GM21576 (cell line): ENCODE data around the gene RAD51B.
"Not testable (repeated sequence)": the region's sequence is repeated elsewhere in the genome, so short reads cannot be mapped to it uniquely, and the experiment has no call there.

Experiments
- ATAC-seq: cut with Tn5 transposase; IDR thresholded peaks from one replicate; pipeline ENCODE4 v1.9.1; 2021; ENCODE audit warnings: mild to moderate bottlenecking, moderate library complexity; ENCODE audit not compliant: unreplicated experiment

The RAD51B gene

DNA sequence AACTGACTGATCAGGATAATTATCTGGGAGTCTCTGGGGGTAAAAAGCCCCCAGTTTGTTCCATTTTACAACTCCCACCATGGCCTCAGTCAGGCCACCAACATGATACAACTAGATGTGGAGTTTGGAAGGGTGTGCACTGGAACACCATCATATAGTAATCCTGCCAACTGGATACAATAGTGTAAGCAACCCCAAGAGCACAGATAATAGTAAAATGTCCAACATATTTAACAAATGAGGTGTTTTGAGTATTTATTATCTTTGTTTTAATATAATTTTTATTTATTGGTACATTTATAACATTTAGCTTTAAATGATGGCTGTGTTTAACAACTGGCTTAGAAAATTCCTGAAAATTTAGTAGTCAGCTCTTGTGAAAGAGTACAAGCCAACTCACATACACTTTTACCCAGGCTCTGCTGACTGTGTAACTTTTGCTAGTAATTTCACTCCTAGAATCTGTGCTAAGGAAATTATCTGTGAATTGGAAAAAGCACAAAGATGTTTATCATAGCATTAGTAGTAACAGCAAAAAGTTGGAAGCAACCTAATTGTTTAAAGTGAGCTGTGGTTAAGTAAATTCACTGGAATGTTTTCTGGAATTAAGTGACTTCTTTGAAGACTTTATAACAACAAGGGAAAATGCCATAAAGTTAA is 196.8 kb downstream of the RAD51B start:
- ATAC-seq: no peak

DNA sequence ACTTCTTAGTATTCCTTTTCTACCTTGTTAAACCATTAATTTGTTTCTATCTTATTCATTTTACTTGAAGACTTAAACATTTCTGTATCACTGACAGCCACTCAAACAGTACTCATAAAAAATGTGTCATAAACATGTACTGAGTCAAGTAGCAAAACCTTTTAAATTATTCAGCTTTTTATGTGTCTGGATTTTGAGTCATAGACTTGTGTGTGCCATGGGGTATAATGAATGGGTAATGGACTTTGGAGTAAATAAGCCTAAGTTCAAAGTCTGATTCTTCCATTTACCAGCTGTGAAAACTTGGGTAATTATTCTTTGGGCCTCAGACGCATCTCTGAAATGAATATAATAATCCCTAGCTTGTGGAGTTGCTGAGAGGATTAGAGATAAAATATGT is 199.0 kb downstream of the RAD51B start:
- no peak for ATAC-seq

DNA sequence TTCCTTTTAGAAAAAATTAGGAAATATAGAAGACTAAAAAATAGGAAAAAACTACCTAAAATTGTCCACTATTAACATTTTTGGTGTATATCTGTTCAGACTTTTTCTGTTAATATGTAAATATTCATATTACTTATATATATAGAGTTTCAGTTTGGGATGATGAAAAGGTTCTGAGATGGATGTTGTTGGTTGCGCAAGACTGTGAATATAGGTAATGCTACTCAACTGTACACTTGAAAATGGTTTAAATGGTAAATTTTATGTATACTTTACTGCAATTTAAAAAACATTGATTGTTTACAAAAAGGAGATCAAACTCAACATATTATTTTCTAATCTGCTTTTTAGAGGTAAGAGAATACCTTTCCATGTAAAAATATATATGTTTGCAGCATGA is 200.9 kb downstream of the RAD51B start:
- ATAC-seq: no peak

DNA sequence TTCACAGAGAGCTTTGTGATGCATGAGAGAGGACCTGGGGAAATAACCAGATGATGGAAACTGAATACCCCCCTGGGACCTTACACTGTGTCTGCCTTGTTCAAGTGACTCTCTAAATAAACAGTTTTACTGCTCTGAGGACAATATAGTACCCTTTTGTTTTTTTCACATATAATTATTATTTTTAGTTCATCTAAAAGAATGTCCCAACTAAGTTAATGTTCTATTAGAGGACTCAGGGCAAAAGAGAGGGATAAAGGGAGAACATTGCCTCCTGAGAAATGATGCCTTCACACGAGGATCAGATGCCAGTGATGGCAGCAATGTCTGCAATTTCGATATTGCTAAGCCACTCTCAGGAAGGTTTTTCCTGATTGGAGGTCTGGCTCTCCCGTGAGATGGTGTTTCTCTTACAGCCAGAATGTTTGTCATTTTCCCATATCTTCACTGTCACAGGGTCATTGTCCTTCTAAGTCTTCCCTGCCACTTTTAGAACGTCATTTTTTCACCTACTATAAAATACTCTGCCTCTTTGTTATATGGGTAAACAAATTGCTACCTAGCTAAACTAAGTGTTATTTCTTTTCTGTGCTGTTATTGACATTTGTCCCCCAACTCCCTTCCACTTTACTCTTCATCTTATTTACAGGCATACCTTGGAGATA is 201.6 kb downstream of the RAD51B start:
- no peak for ATAC-seq

DNA sequence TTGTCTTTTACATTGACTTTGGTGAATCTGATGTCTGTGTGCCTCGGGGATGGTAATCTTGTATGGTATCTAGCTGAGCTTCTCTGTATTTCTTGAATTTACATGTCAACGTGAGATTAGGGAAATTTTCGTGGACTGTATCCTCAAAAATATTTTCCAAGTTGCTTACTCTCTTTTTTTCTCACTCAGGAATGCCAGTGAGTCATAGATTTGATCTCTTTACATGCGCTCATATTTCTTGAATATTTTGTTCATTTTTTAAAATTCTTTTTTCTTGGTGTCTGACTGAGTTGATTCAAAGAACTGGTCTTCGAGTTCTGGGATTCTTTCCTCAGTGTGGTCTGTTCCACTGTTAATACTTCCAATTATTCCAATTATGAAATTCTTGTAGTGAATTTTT is 207.7 kb downstream of the RAD51B start:
- ATAC-seq: no peak

DNA sequence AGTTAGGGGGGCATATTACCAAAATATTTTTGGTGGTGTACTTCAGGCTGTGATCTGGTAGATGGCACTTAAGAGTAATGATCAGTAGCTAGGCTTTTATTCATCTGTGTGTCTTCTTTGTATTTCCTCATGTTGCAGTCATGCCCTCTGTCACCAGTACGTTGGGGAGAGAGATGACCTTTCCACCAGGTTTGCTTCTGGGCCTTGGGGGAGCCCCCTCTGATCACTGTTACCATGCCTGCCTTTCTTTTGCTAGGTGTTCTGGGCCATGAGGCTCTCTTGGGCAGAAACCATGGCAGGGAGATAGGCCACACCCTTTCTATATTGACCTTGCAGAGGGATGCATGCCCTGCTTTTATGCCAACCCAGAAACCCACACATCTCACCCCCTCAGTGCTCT is 208.5 kb downstream of the RAD51B start:
- no peak for ATAC-seq

DNA sequence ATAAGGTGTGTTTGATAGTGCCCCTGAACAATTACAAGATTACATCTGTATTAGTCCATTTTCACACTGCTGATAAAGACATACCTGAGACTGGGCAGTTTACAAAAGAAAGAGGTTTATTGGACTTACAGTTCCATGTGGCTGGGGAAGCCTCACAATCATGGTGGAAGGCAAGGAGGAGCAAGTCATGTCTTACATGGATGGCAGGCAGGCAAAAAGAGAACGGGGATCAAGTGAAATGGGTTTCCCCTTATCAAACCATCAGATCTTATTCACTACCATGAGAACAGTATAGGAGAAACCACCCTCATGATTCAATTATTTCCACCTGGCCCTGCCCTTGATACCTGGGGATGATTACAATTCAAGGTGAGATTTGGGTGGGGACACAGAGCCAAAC is 211.4 kb downstream of the RAD51B start:
- ATAC-seq: not testable (repeated sequence)

DNA sequence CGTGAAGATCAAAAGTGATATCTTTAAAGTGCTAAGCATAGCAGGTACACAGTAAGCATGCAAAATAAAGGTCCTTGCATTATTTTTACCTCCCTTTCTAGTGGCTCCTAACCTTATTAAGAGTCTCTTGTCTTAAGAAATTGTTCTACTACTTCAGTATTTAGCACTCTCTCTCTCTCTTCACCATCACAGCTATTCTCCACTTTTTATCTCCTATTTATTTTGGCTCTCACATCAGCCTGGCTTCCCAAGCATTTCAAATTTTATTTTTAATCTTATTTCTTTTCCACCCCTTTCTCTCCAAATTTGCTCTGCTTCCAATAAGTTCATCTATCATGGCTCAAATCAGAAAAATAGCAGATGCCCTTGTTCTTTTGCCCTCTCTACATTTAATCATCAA is 212.6 kb downstream of the RAD51B start:
- ATAC-seq: no peak

DNA sequence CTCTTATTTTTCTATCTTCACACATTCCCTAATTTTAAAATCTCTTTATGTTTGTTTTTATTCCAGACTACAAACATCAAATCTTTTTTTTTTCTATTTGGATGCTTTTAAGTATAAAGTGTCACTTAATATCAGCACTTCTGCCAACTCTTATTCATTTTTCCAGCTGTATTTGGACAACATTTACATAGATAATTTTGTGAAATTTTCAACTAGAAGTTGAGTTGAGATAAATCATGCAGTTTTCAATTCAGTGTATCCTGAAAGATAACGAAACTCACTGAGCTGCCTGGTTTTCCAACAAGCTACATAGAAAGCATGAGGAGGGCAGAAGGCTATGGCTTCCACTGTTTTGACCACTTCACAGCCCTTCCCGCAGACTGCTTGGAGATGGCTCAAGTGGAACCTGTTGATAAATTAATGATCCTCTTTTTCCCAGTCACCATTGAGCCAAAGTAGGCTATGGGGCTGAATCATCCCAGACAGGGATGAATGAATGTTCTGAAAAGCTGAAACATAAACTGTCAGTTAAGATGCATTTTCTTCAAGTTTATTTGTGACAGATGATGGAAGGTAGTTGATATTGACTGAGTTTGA is 213.9 kb downstream of the RAD51B start:
- no peak for ATAC-seq

DNA sequence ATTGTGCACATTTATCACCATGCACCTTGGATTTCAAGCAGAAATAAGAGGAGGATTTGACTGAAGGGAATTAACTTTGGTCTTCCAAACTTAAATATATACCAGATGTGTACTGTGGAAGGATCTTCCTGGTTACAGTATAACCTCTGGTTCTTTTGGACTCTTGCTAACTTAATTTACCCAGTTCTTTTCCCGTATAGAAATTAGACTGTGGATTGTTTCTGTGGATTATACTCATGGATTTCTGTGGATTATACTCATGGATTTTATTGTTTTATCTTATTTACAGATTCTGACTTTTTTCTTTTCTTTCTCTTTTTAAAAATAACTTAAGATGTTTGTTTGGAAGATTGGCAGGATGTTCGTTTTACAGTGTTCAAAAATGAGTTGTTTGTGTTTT is 215.3 kb downstream of the RAD51B start:
- no peak for ATAC-seq

DNA sequence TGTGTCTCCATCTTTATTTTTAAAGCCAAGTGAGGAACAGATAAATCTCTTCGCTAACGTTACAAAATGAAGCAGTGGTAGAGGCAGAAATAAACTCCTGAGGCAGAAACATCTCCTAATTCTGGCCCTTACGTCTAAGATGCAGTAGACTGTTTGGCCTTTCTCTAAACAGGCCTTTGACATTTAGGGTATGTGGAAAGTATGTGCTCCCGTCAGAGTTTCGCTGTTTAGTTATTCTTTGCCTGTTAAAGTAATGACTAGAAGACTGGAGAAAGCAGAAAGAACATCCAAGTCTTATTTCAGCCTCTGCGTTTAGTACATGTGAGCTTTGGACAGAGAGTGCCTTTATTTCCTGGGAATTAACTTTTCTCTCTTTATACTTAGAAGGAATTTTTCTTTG is 216.6 kb downstream of the RAD51B start:
- no peak for ATAC-seq

DNA sequence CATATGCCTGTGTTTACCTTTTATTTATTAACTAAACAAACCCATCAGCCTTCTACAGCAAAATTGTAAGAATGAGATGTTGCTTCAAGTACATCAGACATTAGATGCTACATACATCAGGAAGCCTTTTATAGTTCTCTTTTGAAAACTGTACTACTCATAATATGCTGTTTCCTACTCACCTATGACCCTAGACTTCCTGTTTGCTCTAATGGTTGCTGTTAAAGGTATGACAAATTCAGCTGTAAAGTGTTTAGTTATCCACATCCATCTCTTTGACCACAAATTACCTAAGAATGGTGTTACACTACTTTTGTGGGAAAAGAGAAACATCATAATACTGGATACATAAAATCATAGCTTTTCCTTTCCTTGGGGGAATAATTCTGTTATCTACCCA is 220.0 kb downstream of the RAD51B start:
- ATAC-seq: no peak

DNA sequence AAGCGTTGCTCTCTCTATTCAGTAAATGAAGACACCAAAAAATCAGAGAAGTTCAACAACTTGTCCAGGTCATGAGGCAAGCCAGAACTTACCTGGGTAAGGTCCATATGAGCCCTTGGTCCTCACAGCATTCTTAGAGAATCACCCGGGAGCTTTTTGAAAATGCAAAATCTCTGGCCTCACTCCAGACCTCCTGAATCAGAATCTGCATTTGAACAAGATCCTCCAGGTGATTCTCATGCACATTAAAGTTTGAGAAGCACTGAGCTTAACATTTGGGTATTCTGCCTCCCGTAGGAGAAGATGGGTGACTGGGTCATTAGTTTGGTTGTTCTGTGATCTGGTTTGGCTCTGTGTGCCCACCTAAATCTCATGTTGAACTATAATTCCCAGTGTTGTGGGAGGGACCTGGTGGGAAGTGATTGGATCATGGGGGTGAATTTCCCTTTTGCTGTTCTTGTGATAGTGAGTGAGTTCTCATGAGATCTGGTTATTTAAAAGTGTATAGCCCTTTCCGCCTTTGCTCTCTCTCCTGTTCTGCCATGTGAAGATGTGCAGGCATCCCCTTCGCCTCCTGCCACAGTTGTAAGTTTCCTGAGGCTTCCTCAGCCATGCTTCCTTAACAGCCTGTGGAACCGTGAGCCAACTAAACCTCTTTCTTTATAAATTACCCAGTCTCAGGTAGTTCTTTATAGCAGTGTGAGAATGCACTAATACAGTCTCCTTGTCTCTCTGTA is 221.2 kb downstream of the RAD51B start:
- no peak for ATAC-seq

DNA sequence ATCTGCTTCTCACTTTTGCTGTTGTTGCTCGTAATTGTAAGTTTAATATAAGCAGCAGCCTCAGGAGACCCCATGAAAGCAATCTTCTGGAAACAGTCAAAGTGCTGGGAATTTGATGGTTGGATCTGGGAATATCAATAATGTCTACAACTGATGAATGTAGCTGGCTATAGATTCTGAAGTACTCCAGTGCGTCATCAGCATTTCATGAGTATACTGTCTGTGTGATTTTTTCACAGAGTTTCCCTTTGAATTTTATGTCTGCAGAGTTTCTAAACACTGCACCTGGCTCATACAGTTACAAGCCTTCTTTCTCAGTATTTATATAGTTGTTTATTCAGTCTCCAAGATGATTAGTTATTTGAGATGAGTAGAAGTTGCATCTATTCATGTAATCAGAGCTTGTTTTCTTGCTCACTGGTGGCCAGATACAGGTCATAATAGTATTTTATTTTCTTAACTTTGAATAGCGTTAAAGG is 222.3 kb downstream of the RAD51B start:
- no peak for ATAC-seq

DNA sequence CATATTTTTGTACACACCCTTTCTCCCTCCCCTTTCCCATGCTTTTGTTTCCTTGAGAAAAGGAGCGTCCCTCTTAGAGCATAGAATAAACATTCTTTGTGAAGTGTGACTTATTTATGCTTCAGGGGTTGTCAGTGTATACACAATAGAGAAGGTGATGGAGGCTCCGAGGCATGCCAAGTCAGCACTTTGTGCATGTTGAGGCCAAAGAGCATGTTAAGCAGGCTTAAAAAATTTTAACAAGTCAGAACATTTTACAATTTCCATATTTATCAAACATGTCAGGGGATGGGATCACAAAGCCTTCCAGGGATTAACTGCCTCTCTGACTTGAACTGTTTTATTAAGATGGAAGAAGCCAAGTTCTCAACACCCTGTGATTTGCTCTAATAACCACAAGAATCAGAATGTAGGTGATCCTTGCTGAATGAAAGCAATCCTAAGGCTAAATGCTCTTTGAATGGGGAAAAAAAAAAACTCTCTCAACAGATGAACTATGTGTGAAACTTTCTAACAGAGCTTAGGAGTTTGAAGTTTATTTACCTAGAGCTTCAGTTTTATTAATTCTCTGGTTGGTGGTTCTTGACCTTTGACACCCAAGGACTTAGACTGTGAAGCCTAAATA is 223.1 kb downstream of the RAD51B start:
- ATAC-seq: no peak

DNA sequence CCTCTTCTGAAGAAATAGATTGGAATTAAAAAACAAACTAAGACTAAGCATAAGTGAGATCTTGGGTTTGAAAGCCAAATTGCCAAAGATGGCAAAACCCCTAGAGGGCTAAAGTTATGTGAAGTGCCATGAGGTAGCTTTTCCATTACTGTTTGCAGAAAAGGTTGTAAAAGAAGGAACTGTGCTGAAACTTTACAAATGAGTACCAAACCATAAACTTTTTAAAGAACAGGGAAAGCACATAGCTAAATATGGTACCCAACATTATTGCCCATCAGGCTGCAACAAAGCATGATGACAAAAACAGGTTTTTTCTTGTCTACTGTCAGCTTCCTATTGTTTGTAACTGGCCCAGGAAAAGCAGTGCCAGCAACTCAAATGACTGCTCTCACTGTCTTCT is 224.2 kb downstream of the RAD51B start:
- no peak for ATAC-seq

DNA sequence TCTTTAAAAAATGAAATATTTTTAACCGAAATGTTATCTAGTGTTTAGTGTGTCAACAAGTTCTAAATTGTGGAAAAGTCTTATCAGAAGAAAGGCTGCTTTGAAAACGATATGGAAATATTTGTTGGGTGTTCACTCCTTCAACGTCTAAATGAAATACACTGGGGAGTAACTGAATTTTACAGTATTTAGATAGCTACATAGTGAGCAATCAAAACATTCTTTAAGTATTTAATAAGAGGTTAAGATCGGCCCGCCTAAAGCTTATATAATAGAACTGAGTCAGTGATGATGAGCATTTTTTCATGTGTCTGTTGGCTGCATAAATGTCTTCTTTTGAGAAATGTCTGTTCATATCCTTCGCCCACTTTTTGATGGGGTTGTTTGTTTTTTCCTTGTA is 228.3 kb downstream of the RAD51B start:
- no peak for ATAC-seq

DNA sequence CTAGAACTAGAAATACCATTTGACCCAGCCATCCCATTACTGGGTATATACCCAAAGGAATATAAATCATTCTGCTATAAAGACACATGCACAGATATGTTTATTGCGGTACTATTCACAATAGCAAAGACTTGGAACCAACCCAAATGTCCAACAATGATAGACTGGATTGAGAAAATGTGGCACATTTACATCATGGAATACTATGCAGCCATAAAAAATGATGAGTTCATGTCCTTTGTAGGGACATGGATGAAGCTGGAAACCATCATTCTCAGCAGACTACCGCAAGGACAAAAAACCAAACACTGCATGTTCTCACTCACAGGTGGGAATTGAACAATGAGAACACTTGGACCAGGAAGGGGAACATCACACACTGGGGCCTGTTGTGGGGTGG is 229.2 kb downstream of the RAD51B start:
- ATAC-seq: not testable (repeated sequence)

DNA sequence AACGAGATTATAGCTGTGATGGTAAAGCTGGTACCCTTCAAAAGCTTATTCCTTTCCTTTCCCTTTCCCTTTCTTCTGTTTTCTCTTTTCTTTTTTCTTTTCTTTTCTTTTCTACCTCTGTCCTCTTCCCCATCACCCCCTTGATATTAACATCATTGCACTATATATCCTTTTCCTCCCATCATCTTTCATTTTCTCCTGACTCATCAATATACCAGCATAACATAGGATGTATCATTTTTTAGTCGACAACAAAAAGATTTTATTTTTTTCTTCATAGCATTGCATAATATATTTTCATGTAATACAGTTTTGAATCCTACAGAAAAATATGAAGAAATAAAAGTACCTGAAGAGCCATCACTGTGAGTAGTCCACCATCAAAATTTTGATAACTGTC is 230.6 kb downstream of the RAD51B start:
- ATAC-seq: no peak

DNA sequence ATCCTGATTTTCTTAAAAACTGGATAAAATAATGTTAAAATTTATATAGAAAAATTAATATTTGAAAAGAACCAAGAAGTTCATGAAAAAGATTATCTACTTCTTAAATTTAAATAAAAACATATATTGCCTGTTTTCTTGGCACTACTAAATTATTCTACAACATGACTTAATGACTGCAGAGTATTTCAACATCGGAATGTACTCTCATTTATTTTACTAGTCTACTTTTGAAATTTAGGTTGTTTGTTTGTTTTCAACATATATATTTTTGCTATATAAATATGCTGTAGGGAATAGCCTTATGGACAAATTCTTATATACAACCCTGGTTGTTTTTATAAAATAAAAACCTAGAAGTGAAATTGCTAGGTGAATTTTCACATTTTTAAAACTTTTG is 231.6 kb downstream of the RAD51B start:
- no peak for ATAC-seq

DNA sequence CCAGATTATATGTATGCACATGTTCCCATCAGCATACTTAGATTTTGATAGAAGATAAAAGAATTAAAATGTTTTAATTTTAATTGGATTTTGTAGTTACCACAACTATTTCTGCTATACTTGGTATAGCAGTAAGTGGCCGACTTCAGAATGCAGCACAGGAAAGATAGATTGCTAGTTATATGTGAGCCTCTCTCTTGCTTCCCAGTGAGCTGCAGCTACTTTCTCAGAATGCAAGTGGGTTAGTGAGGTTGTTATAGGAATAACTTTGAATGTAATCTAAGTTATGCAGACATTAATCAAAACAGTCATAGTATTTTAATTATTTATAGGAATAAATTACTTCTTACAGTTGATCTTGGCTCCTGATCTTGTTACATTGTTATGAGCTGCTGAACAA is 240.6 kb downstream of the RAD51B start:
- ATAC-seq: no peak
